Measurements from ENCODE around the gene DCP2.

DNA sequence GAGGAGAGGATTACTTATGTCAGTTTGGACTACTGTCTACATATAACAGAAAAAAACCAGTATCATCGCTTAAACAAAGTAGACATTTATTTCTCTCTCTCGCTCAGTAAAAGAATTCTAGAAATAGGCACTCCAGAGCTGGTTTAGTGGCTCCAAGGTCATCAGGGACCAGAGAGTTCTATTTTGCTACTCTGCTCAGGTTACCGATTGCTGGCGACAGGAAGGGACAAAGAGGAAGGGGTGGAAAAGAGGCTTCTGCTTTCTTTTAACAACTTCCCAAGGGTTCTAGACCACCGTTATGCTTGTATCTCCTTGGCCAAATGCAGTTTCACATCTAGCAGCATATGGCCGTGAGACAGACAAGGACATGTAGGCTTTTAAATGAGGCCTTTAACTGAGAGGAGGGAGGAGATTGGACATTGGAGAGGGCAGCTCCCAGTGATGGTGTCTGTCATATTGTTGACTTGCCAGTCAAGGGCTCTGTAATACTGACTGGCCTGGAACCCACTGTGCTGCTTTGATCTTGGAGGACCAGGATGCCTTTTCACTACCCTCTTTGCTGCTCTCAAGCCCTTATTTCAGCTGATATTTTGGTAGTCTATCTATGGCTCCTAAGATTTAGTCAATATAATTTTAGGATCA is 15.6 kb upstream of the DCP2 start:
- TF ChIP-seq, protein P1, sequence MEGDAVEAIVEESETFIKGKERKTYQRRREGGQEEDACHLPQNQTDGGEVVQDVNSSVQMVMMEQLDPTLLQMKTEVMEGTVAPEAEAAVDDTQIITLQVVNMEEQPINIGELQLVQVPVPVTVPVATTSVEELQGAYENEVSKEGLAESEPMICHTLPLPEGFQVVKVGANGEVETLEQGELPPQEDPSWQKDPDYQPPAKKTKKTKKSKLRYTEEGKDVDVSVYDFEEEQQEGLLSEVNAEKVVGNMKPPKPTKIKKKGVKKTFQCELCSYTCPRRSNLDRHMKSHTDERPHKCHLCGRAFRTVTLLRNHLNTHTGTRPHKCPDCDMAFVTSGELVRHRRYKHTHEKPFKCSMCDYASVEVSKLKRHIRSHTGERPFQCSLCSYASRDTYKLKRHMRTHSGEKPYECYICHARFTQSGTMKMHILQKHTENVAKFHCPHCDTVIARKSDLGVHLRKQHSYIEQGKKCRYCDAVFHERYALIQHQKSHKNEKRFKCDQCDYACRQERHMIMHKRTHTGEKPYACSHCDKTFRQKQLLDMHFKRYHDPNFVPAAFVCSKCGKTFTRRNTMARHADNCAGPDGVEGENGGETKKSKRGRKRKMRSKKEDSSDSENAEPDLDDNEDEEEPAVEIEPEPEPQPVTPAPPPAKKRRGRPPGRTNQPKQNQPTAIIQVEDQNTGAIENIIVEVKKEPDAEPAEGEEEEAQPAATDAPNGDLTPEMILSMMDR (IDR thresholded peaks at IDR 0.05): no peak
- no peak for TF ChIP-seq POLR2A (IDR thresholded peaks at IDR 0.05)
- no peak for TF ChIP-seq POLR2AphosphoS5 (IDR thresholded peaks at IDR 0.05)

Data from suprapubic skin (tissue), 4 donors.